Thyroid gland (tissue), 4 donors: Measurements from ENCODE around the gene MACROD1.

Experiments
- POLR2A ChIP-seq, 2 donors: fragments of 450-650 bp; IDR thresholded peaks; one replicate each; pipeline ENCODE4 v1.6.1; 2017; ENCODE audit warnings: antibody characterized with exemption in 2 of 2, mild to moderate bottlenecking in 2 of 2, moderate library complexity in 1 of 2
- TF ChIP-seq, protein P1 (sequence below), 6 experiments: fragments of 200-600 bp in 3 of 6; fragments of 450-650 bp in 3 of 6; sonication (generic) in 3 of 6; IDR thresholded peaks; one replicate each; pipeline ENCODE4 v1.5.1; 2016 to 2019; ENCODE audit warnings: antibody characterized with exemption in 6 of 6, mild to moderate bottlenecking in 2 of 6, inconsistent platforms in 1 of 6, moderate library complexity in 1 of 6

DNA sequence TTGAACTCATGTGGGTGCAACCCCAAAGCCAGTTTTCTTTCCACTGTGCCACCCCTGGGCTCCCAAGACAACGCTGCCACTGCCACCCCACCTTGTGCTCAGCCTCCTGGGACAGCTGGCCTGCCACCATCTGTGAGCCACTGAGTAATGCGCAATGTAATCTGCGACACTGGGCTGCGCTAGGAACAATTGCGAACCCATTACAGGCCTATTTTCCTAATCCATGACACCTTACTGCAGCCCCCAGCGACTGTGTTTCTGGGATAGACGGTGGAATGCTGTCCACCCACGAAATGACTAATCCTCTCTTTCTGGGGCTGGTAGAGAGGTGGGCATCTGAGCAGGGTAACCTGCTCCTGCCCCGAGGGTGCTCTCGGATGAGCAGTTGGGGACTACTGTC is 108.0 kb downstream of the MACROD1 start:
- TF ChIP-seq, protein P1, sequence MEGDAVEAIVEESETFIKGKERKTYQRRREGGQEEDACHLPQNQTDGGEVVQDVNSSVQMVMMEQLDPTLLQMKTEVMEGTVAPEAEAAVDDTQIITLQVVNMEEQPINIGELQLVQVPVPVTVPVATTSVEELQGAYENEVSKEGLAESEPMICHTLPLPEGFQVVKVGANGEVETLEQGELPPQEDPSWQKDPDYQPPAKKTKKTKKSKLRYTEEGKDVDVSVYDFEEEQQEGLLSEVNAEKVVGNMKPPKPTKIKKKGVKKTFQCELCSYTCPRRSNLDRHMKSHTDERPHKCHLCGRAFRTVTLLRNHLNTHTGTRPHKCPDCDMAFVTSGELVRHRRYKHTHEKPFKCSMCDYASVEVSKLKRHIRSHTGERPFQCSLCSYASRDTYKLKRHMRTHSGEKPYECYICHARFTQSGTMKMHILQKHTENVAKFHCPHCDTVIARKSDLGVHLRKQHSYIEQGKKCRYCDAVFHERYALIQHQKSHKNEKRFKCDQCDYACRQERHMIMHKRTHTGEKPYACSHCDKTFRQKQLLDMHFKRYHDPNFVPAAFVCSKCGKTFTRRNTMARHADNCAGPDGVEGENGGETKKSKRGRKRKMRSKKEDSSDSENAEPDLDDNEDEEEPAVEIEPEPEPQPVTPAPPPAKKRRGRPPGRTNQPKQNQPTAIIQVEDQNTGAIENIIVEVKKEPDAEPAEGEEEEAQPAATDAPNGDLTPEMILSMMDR (IDR thresholded peaks at IDR 0.05), result no peak
- TF ChIP-seq POLR2A (IDR thresholded peaks at IDR 0.05), result no peak
